ENCODE data around the gene ERH.
A peak's percentile ranks its signal among the peaks of the same experiment; 100 is the strongest.

Gene ERH

DNA sequence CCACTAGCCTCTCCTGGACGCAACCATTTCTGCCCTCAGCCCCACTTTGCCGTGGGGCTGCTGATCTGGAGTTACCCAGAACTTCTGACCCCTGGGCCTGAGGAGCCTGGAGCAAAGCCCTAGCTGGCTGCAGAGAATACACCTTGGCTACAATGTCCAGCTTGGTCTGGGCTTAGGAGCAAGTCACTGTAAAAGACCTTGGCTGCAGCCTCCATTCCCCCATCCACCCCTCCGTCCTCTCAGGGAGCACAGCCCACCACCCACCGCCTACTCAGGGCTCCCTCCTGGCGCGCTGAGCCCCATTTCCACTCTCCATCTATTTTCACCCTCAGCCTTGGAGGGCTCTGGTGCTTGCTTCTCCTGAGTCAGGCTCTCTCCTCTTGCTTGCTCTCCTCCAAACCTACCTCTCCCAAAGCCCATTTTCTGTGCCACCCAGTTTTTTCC lies 42.9 kb downstream of the ERH start:
- no peak for DNase-seq

DNA sequence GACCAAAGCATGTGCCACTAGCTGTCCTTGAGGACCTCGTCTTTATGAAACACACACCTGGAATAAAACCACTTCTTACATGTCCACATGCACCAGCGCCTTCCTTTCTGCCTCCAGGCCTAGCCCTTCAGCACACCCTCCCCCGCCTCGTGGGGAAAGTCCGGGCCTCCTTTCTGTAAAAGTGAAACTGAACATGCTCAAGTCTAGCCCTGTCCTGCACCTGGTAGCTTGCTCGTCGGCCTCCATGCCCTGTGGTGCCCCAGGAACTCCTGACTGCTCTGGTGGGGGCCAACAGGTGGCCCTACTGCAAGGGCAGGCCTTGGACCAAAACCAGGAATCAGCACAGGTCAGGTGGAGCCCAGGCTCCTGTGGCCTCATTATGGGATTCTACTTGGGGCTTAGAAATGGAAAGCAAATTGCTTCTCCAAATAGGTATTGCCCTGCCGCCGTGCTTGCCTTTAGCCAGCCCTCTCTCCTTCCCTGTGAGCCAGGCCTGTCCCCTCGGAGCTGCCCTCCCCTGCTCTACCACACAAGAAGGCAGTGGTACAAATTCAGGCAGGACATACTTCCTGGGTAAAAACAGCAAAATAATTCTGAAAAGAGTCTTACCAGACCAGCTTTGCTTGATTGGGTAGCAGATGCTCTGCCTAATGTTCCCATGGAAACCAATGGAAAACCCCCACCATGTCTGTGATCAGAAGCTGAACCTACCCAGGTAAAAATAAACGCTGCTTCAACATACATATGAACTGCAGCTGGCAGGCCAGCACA lies 43.5 kb downstream of the ERH start:
- DNase-seq = peak; percentile 95

GRCh38 chr14:69353168-69353567 lies 44.9 kb downstream of the ERH start:
- no peak for DNase-seq

- DNase-seq = no peak
Measured at GRCh38 chr14:69351911-69352310, 46.2 kb downstream of the ERH start.

GRCh38 chr14:69351385-69351784 lies 46.7 kb downstream of the ERH start:
- no peak for DNase-seq

- DNase-seq = no peak
Measured at GRCh38 chr14:69350892-69351291, 47.2 kb downstream of the ERH start.

DNA sequence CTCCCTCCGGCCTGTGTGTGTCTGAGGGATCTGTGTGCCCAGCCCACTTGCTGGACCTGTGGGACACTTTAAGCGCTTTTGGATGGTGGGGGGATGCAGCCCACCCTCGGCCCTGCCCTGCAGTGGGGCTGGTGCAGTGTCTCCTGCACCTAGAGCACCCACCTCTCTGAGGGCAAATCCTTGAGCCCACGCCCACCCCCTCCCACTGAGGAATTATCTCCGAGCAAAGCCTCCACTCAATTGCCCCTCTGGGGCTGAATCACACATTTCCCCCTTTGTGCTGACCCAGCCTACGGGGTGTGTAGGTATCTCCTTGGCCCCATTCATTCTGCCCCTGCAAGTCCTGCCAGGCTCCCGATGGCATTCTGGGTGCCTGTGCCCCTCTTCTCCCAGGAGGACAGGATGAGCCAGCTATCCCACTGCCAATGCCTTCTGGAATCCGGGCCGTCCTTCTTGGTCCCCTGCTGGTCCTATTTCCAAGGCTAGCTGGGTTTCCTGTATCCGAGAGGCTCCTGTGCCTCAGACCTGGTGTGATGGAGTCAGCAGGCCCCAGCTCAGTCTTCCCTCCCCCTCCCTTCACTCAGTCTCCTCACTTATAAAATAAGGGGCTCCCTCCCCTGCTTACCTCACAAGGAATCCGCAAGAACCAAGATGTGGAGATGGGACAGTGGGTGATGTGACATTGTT lies 48.9 kb downstream of the ERH start:
- DNase-seq = no peak

DNA sequence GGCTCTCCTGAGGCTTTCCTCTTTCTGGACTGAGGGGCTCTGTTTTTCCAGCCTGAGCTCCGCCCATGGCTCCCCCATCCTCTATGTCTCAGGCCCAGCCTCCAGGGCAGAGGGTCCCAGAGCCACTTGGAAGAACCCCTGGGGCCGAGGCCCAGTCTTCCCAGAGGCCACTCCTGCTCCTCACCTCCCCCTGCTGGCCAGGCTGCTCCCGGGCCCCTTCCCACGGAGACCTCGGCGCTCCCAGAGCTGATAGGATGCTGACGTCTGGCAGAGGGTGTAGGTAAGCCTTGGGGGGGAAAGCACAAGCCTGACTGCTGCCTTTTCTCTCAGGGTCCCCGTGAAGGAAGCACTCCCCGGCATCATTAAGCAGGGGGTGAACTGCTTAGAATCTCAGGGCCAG lies 51.4 kb downstream of the ERH start:
- DNase-seq = no peak

DNA sequence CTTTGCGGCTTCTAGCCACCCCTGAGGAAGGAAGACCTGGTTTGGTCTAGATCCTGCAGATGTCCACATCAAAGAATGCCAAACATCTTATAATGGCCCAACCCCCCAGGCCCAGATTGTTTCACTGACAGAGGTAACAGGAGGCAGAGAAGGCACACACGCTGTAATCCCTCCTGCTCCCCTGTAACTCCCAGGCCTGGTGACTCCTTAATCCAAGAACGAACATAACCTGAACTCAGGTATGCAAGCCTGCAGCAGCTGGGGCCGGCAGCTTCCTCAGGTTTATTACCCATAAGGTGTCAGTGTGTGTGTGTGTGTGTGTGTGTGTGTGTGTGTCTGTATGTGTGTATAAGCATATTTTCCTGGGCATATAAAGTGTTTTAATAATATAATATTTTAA lies 52.7 kb downstream of the ERH start:
- DNase-seq = no peak

GRCh38 chr14:69344171-69344570 lies 53.9 kb downstream of the ERH start:
- DNase-seq = no peak

DNA sequence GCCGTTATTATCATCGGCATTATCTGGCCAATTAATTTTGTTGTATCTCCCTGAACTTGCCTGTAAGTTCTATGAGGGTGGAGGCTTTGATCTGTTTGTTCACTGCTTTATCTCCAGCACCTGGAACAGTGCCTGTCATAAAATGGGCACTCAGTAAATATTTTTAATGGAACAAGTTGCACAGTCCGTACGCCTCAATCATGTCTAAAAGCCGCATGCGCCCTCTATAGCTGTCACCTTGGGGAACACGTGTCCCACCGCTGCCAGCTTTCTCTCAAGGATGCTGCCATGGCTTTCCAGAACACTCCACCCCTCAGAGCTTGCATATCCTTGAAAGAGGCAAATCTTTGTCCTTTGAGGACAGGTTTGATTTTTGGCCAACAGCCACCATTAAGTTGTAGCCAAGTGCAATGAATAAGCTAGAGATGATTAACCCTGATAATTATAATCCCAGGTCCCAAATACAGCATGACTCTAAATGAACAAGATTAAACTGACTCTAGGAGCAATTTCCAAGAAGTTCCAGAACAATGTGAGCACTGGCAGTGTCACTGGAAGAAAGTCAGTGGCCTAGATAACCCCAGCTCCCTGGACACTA lies 55.1 kb downstream of the ERH start:
- peak; percentile 62 for DNase-seq

- DNase-seq = no peak
Measured at GRCh38 chr14:69339426-69339825, 58.7 kb downstream of the ERH start.

DNA sequence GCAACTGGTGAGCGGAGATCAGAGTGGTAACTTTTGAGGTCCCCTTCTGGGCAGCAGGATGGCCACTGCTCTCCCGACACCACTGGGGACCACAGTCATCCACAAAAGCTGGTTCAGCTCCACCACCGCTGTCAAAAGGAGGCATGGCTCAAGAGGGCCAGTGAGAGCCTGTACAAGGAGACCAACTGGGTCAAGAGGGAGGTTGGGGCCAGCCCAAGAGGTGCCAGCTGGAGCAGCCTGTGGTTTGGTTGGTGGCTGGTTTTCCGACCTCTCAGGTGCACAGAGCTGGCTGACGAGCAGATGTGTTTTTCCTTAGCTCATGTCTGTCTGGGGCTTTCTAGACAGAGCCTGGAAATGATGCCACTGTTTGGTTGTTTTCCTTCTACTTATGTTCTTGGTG lies 60.1 kb downstream of the ERH start:
- DNase-seq = no peak

GRCh38 chr14:69335371-69335771 lies 62.7 kb downstream of the ERH start:
- peak; percentile 85 for DNase-seq

DNA sequence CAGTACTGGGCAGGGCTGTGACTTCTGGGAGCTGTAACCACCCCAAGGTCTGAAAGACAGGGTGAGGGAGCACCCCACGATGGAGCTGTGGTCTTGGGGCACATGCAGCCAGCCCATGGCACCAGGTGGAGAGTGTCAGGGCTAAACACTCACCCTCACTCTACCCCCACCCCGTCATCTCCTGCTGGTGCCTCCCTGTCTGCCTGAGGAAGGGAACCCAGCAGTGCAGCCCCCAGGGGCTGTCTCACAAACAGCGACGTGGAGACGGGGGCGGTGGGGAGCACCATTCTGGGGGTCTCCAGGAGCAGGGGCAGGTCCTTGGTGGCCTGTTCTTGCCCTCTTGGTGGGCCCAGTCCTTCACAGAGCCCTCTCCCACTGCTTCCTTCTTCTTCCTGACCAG lies 63.5 kb downstream of the ERH start:
- DNase-seq = no peak

- DNase-seq = no peak
Measured at GRCh38 chr14:69333791-69334337, 64.2 kb downstream of the ERH start.

DNA sequence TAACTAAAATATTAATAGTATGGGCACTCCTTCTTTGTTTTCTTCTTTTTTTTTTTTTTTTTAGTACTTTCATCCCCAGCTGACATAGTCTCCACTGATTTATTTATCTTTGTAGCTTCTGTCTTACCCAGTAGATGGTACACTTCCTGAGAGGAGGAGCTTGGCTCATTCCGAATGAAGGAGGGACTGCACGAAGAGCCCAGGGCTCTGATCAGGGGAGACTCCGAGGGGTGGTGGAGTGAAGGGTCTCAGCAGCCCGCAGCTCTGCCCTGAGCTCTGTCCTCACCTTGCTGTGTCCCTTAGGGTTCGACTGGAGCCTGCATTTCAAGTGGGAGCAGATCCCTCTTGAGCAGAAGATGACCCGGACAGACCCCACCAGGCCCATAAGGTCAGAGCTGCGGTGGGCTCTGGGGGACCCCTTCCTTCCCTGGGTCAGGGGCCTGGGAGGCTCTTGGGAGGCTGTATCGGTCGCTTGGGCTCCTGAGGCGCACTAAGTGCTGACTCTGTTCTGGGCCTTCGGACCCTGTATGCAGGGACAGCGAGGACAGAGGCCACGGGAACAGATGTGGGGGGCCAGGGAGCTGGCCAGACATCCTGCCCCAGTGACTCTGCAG lies 65.2 kb downstream of the ERH start:
- no peak for DNase-seq

GRCh38 chr14:69331206-69331605 lies 66.9 kb downstream of the ERH start:
- DNase-seq = no peak

Data from DMS79 (cell line).